ENCODE measurements around the gene IFT80. TPM values are rescaled to one million over a fixed set of nuclear protein-coding genes. Genes with fewer than 3 reads are reported as not detected.

The IFT80 gene
- polyA plus RNA-seq, 1 of the 3 experiments (the other 2 are of a cell fraction): 10.5 TPM

GRCh38 chr3:160445854-160446253 lies 46.8 kb upstream of the IFT80 start (continued):
- TF ChIP-seq, protein P1, sequence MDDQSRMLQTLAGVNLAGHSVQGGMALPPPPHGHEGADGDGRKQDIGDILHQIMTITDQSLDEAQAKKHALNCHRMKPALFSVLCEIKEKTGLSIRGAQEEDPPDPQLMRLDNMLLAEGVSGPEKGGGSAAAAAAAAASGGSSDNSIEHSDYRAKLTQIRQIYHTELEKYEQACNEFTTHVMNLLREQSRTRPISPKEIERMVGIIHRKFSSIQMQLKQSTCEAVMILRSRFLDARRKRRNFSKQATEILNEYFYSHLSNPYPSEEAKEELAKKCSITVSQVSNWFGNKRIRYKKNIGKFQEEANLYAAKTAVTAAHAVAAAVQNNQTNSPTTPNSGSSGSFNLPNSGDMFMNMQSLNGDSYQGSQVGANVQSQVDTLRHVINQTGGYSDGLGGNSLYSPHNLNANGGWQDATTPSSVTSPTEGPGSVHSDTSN (IDR thresholded peaks at IDR 0.05): no peak
- no peak for TF ChIP-seq SMC3 (IDR thresholded peaks at IDR 0.05; ENCODE audit: low read depth, low read length)
- no peak for TF ChIP-seq RCOR1 (IDR thresholded peaks at IDR 0.05; ENCODE audit: low read length)
- TF ChIP-seq, protein P2, sequence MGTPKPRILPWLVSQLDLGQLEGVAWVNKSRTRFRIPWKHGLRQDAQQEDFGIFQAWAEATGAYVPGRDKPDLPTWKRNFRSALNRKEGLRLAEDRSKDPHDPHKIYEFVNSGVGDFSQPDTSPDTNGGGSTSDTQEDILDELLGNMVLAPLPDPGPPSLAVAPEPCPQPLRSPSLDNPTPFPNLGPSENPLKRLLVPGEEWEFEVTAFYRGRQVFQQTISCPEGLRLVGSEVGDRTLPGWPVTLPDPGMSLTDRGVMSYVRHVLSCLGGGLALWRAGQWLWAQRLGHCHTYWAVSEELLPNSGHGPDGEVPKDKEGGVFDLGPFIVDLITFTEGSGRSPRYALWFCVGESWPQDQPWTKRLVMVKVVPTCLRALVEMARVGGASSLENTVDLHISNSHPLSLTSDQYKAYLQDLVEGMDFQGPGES (IDR thresholded peaks at IDR 0.05; ENCODE audit: low read depth, low read length): no peak
- no peak for TF ChIP-seq MEF2A (IDR thresholded peaks at IDR 0.05; ENCODE audit: borderline replicate concordance, low read depth)

DNA sequence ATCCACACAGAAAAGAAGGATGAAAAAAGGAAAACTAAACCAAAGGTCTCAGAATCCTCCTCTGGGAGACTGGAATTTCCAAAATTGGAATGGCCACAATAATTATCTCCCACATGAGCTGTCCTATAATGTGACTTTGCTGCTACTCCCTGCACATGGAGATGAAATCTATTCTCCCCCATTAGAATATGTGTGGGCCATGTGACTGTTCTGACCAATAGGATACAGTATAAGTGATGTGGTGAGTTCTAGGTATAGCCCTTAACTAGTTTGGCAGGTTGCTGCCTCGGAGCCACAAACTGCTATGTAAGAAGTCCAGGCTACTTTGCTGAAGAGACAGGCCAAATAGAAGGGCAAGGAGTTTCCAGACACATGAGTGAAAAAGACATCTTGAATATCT lies 45.4 kb upstream of the IFT80 start:
- CTCF ChIA-PET: interaction anchor here (0.9 kb wide), 1 partner anchor 392 kb away, joined by 3 read pairs; no protein-coding TSS in a partner anchor
- H3K4me1 ChIP-seq (ENCODE audit: control insufficient read depth in 1 of 2, insufficient read depth in 2 of 2, low read depth in 1 of 2, low read length in 1 of 2): peaks cover 0 to 4% of the 10 kb centered on the region in 2 experiments; a peak in 2 of 4 replicates
- WGBS (ENCODE audit: low lambda C conversion rate): 100% methylated on average over 1 of the region's 1 CpG

GRCh38 chr3:160440687-160441086 lies 41.7 kb upstream of the IFT80 start:
- Histone ChIP-seq H3K27me3 (ENCODE audit: insufficient read depth) (no peaks in the 10 kb centered on the region), H3K9ac (no peak overlapping the region), H3K36me3 (replicated peaks in 1 of 2; ENCODE audit: control insufficient read depth in 1 of 2, insufficient read depth in 2 of 2, low read length in 1 of 2) (peaks cover 27 to 59% of the 10 kb centered on the region in 2 experiments), H3F3A (replicated peaks; ENCODE audit: insufficient read depth) (peaks cover 42% of the 10 kb centered on the region), H2AFZ (ENCODE audit: low read depth) (no peak overlapping the region), H3K27ac (ENCODE audit: low read depth in 2 of 2, low read length in 1 of 2) (no peak overlapping the region), H3K4me1 (ENCODE audit: control insufficient read depth in 1 of 2, insufficient read depth in 2 of 2, low read depth in 1 of 2, low read length in 1 of 2) (no peaks in the 10 kb centered on the region), H3K4me2 (no peak overlapping the region), H3K9me3 (no peaks in the 10 kb centered on the region), H3K9me2 (no peaks in the 10 kb centered on the region), H4K20me1 (ENCODE audit: insufficient read depth) (no peaks in the 10 kb centered on the region), H3K4me3 (ENCODE audit: low read depth in 2 of 2, low read length in 1 of 2) (no peak overlapping the region), H3K79me2 (ENCODE audit: insufficient read depth) (peaks cover 100% of the 10 kb centered on the region)
- no peak for DNase-seq
- WGBS (ENCODE audit: low lambda C conversion rate): 96% methylated on average over 7 of the region's 7 CpGs
- ChIA-PET CTCF (interaction anchor here (1.4 kb wide), 1 partner anchor 8 kb away, joined by 3 read pairs; no protein-coding TSS in a partner anchor), POLR2A (no interaction called here)
- TF ChIP-seq SMC3 (IDR thresholded peaks at IDR 0.05; ENCODE audit: low read depth, low read length): no peak
- no peak for TF ChIP-seq RFX5 (IDR thresholded peaks at IDR 0.05; ENCODE audit: low read length)
- no peak for TF ChIP-seq JUND (IDR thresholded peaks at IDR 0.05)
- TF ChIP-seq, protein P2 (IDR thresholded peaks at IDR 0.05; ENCODE audit: low read depth, low read length): no peak
- TF ChIP-seq, protein P3, sequence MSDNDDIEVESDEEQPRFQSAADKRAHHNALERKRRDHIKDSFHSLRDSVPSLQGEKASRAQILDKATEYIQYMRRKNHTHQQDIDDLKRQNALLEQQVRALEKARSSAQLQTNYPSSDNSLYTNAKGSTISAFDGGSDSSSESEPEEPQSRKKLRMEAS (IDR thresholded peaks at IDR 0.05; ENCODE audit: low read depth): no peak
- no peak for TF ChIP-seq GATA2 (CRISPR knock-in tag; IDR thresholded peaks at IDR 0.05)
- no peak for TF ChIP-seq RXRA (IDR thresholded peaks at IDR 0.05; ENCODE audit: borderline replicate concordance, low read depth)
- TF ChIP-seq YY1 (IDR thresholded peaks at IDR 0.05; ENCODE audit: low read depth): no peak
- no peak for TF ChIP-seq MXI1 (IDR thresholded peaks at IDR 0.05; ENCODE audit: low read depth, low read length)
- TF ChIP-seq, protein P4, sequence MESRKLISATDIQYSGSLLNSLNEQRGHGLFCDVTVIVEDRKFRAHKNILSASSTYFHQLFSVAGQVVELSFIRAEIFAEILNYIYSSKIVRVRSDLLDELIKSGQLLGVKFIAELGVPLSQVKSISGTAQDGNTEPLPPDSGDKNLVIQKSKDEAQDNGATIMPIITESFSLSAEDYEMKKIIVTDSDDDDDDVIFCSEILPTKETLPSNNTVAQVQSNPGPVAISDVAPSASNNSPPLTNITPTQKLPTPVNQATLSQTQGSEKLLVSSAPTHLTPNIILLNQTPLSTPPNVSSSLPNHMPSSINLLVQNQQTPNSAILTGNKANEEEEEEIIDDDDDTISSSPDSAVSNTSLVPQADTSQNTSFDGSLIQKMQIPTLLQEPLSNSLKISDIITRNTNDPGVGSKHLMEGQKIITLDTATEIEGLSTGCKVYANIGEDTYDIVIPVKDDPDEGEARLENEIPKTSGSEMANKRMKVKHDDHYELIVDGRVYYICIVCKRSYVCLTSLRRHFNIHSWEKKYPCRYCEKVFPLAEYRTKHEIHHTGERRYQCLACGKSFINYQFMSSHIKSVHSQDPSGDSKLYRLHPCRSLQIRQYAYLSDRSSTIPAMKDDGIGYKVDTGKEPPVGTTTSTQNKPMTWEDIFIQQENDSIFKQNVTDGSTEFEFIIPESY (IDR thresholded peaks at IDR 0.05; ENCODE audit: borderline replicate concordance, low read depth): no peak
- no peak for TF ChIP-seq MEF2A (IDR thresholded peaks at IDR 0.05; ENCODE audit: borderline replicate concordance, low read depth)
- no peak for TF ChIP-seq TAF1 (IDR thresholded peaks at IDR 0.05; ENCODE audit: borderline replicate concordance, low read depth, low read length)
- TF ChIP-seq, protein P5, sequence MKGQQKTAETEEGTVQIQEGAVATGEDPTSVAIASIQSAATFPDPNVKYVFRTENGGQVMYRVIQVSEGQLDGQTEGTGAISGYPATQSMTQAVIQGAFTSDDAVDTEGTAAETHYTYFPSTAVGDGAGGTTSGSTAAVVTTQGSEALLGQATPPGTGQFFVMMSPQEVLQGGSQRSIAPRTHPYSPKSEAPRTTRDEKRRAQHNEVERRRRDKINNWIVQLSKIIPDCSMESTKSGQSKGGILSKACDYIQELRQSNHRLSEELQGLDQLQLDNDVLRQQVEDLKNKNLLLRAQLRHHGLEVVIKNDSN (IDR thresholded peaks at IDR 0.05; ENCODE audit: borderline replicate concordance, low read depth): no peak
- no peak for TF ChIP-seq FOXJ3 (CRISPR knock-in tag; IDR thresholded peaks at IDR 0.05)
- no peak for TF ChIP-seq FOSL2 (IDR thresholded peaks at IDR 0.05; ENCODE audit: borderline replicate concordance, low read depth)

More for the DNA sequence above, 45.4 kb upstream of the IFT80 start:
- TF ChIP-seq, protein P5 (IDR thresholded peaks at IDR 0.05; ENCODE audit: borderline replicate concordance, low read depth): peak; percentile 39; the same call in 1 of the 2 replicates
- TF ChIP-seq MXI1 (IDR thresholded peaks at IDR 0.05; ENCODE audit: low read depth, low read length): no peak
- no peaks in the 10 kb centered on the region for H3K9me2 ChIP-seq
- peak; percentile 28 for DNase-seq
- H4K20me1 ChIP-seq (ENCODE audit: insufficient read depth): no peaks in the 10 kb centered on the region
- peaks cover 5 to 29% of the 10 kb centered on the region in 2 experiments for H3K36me3 ChIP-seq (replicated peaks in 1 of 2; ENCODE audit: control insufficient read depth in 1 of 2, insufficient read depth in 2 of 2, low read length in 1 of 2)
- no peak overlapping the region for H3K4me3 ChIP-seq (ENCODE audit: low read depth in 2 of 2, low read length in 1 of 2)
- H3K9ac ChIP-seq: no peak overlapping the region
- no peak overlapping the region for H2AFZ ChIP-seq (ENCODE audit: low read depth)
- H3F3A ChIP-seq (replicated peaks; ENCODE audit: insufficient read depth): peaks cover 23% of the 10 kb centered on the region
- H3K4me2 ChIP-seq: no peak overlapping the region
- H3K27ac ChIP-seq (ENCODE audit: low read depth in 2 of 2, low read length in 1 of 2): no peak overlapping the region
- H3K27me3 ChIP-seq (ENCODE audit: insufficient read depth): no peaks in the 10 kb centered on the region
- H3K79me2 ChIP-seq (ENCODE audit: insufficient read depth): peaks cover 99% of the 10 kb centered on the region
- POLR2A ChIA-PET: no interaction called here
- H3K9me3 ChIP-seq: no peaks in the 10 kb centered on the region
